Measurements from ENCODE around the gene FMN2.

DNA sequence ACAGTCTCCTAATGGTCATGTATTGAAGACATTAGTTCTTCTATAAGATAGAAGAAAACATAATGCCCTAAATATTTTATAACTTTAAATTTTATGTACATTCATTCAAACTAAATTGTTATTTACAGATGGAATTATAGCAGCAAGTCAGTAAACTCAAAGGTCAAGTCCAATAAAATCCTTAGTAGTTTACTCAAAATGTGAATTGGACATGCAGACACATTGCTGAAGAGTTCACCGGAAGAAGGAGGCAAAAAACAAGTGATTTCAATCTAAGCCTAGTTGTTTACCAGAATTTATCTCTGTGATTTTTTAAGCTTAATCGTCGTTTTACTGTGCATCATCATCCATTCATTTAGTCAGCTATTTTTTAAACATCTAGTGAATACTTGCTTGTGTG, 370.6 kb downstream of the FMN2 start:
- TF ChIP-seq CTCF (IDR thresholded peaks at IDR 0.05) = no peak
- TF ChIP-seq POLR2A (IDR thresholded peaks at IDR 0.05) = no peak

Data from lower leg skin (tissue), 3 donors.